ENCODE data around the gene PGAP1. TPM values are rescaled to one million over a fixed set of nuclear protein-coding genes. Genes with fewer than 3 reads are reported as not detected.
A peak's percentile ranks its signal among the peaks of the same experiment; 100 is the strongest.

Gene PGAP1
- total and polyA plus RNA-seq, 4 experiments from 2014 or later: 0.43 to 9.1 (median 4.5) TPM

GRCh38 chr2:196854629-196855028 is 71.9 kb downstream of the PGAP1 start:
- H3K36me3 ChIP-seq (ENCODE audit: insufficient read depth, low read length): no peaks in the 10 kb centered on the region
- Mint-ChIP-seq H3K36me3 (peaks cover 25 to 30% of the 10 kb centered on the region in 2 donors), H3K4me3 (no peak overlapping the region), H3K27ac (no peak overlapping the region), H3K27me3 (no peaks in the 10 kb centered on the region), H3K9me3 (peaks cover 0 to 18% (median 12%) of the 10 kb centered on the region in 8 donors), H3K4me1 (no peaks in the 10 kb centered on the region)
- no peaks in the 10 kb centered on the region for H3K4me1 ChIP-seq (ENCODE audit: insufficient read depth, low read length)
- no peak overlapping the region for H3K4me3 ChIP-seq (ENCODE audit: low read length in 2 of 2)
- POLR2A ChIA-PET (ENCODE audit: partially characterized antibody): interaction anchor here (0.6 kb wide), 1 partner anchor 645 kb away, joined by 3 read pairs; the partner anchor contains the start of gene HSPD1
- H3K9me3 ChIP-seq (ENCODE audit: control insufficient read depth in 1 of 2, low read length in 2 of 2): peaks cover 0 to 4% of the 10 kb centered on the region in 2 donors
- no peak overlapping the region for H3K27ac ChIP-seq (ENCODE audit: low read depth, low read length)
- CTCF ChIA-PET (ENCODE audit: partially characterized antibody): no interaction called here
- intact Hi-C loops (cut with micrococcal nuclease): no loop called here
- no peak for DNase-seq
- H3K27me3 ChIP-seq (ENCODE audit: insufficient read depth, low read length): no peaks in the 10 kb centered on the region

DNA sequence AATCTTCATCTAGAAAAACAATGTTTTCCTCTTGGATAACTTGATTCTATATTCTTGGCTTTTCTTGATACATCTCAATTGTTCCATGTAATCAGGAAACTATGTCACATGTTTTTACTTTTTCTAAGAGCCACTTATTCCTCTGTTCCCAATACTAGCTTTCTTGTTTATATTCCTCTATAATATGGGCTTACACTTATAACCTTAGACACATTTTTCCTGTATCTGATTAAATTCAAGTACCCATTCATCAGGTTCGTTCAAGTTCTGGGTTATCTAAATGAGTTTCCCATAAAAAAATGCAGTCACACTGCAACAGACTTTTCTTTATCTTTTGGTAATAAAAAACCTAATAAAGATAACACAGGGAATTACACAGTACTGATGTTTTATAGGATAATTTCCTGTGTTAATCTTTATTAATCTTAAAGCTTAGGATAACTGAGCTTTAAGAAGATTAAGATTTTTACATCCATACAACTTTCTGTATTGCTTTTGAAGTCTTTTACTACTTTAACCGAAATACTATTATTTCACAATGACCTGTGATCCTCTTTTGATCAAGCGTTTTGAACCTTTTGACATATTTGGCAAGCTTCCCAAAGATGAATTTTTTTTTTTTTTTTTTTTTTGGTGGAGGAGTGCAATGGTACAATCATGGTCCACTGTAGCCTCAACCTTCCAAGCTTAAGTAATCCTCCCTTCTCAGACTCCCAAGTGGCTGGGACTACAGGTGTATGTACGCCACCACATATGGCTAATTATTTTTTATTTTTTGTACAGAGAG is 73.0 kb downstream of the PGAP1 start:
- H3K27ac ChIP-seq (ENCODE audit: low read depth, low read length): no peak overlapping the region
- Mint-ChIP-seq H3K4me3 (no peak overlapping the region), H3K4me1 (no peaks in the 10 kb centered on the region), H3K9me3 (peaks cover 0 to 7% (median 2%) of the 10 kb centered on the region in 8 donors), H3K27me3 (no peaks in the 10 kb centered on the region), H3K36me3 (peaks cover 16 to 20% of the 10 kb centered on the region in 2 donors), H3K27ac (peak overlapping the region in 3 of 7 donors; percentile 8 to 69 (median 48))
- intact Hi-C loops (cut with micrococcal nuclease): no loop called here
- DNase-seq: no peak
- CTCF ChIA-PET (ENCODE audit: partially characterized antibody): interaction anchor here (0.7 kb wide), 1 partner anchor 31 kb away, joined by 3 read pairs; no protein-coding TSS in a partner anchor
- H3K27me3 ChIP-seq (ENCODE audit: insufficient read depth, low read length): no peaks in the 10 kb centered on the region
- POLR2A ChIA-PET (ENCODE audit: partially characterized antibody): no interaction called here
- H3K4me3 ChIP-seq (ENCODE audit: low read length in 2 of 2): no peak overlapping the region
- H3K9me3 ChIP-seq (ENCODE audit: control insufficient read depth in 1 of 2, low read length in 2 of 2): no peaks in the 10 kb centered on the region
- no peaks in the 10 kb centered on the region for H3K36me3 ChIP-seq (ENCODE audit: insufficient read depth, low read length)
- H3K4me1 ChIP-seq (ENCODE audit: insufficient read depth, low read length): no peaks in the 10 kb centered on the region

DNA sequence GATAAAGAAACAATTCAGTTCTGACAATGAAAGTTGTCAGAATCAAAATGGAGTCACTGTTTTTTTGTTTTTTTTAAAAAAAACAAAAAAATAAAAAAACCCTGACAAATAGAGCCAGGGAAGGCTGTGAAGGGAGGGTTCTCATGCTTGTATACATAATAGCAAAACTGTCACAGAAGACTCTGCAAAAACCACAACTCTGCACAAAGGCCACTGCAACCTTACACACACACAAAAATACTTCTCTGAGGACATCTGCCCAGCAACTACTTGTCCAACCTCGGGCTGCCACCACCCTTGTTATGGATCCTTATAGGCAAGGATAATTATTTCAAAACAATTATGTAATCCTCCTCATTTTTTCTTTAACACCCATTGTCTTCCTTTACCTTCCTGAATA is 75.4 kb downstream of the PGAP1 start:
- Histone ChIP-seq H3K4me1 (ENCODE audit: insufficient read depth, low read length) (no peaks in the 10 kb centered on the region), H3K36me3 (ENCODE audit: insufficient read depth, low read length) (no peaks in the 10 kb centered on the region), H3K4me3 (ENCODE audit: low read length in 2 of 2) (no peak overlapping the region), H3K9me3 (ENCODE audit: control insufficient read depth in 1 of 2, low read length in 2 of 2) (no peaks in the 10 kb centered on the region), H3K27me3 (ENCODE audit: insufficient read depth, low read length) (no peaks in the 10 kb centered on the region), H3K27ac (ENCODE audit: low read depth, low read length) (no peak overlapping the region)
- intact Hi-C loops (cut with micrococcal nuclease): no loop called here
- Mint-ChIP-seq H3K27ac (peak overlapping the region in 1 of 7 donors; percentile 53), H3K27me3 (no peaks in the 10 kb centered on the region), H3K4me3 (no peak overlapping the region), H3K36me3 (no peaks in the 10 kb centered on the region), H3K9me3 (peaks cover 0 to 2% (median 0%) of the 10 kb centered on the region in 8 donors), H3K4me1 (peaks cover 0 to 4% (median 2%) of the 10 kb centered on the region in 4 donors)
- DNase-seq: no peak
- POLR2A ChIA-PET (ENCODE audit: partially characterized antibody): no interaction called here
- CTCF ChIA-PET (ENCODE audit: partially characterized antibody): no interaction called here

- H3K27ac Mint-ChIP-seq: no peak overlapping the region
- DNase-seq: no peak
- H3K4me3 ChIP-seq (ENCODE audit: low read length in 2 of 2): no peak overlapping the region
- H3K27ac ChIP-seq (ENCODE audit: low read depth, low read length): no peak overlapping the region
- no peaks in the 10 kb centered on the region for H3K4me1 ChIP-seq (ENCODE audit: insufficient read depth, low read length)
- no peaks in the 10 kb centered on the region for H3K27me3 ChIP-seq (ENCODE audit: insufficient read depth, low read length)
- no peaks in the 10 kb centered on the region for H3K27me3 Mint-ChIP-seq
- no peaks in the 10 kb centered on the region for H3K9me3 ChIP-seq (ENCODE audit: control insufficient read depth in 1 of 2, low read length in 2 of 2)
- H3K36me3 Mint-ChIP-seq: peaks cover 6 to 7% of the 10 kb centered on the region in 2 donors
- peaks cover 0 to 5% (median 2%) of the 10 kb centered on the region in 4 donors for H3K4me1 Mint-ChIP-seq
- no peaks in the 10 kb centered on the region for H3K36me3 ChIP-seq (ENCODE audit: insufficient read depth, low read length)
- CTCF ChIA-PET (ENCODE audit: partially characterized antibody): no interaction called here
- peaks cover 0 to 2% (median 0%) of the 10 kb centered on the region in 8 donors for H3K9me3 Mint-ChIP-seq
- H3K4me3 Mint-ChIP-seq: no peak overlapping the region
- POLR2A ChIA-PET (ENCODE audit: partially characterized antibody): no interaction called here
- intact Hi-C loops (cut with micrococcal nuclease): no loop called here
Measured at GRCh38 chr2:196849895-196850294, 76.6 kb downstream of the PGAP1 start.

DNA sequence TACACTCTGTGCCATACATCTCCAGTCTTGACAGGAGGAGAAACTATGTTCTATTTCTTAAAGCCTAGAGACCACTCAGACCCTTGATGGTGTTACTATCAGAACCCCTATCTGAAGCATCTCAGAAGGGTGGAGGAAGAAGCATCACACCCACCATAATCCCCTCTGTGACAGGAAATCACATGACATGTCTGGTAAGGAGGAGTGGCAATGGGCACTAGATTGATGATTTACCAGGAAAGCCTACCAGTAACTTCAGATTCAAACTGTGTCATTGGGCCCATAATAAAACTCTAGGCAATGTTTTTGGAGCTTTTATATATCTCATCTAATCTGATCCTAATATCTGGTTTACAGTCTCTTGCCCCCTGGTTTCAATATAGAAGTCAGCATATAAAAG is 80.2 kb downstream of the PGAP1 start:
- H3K36me3 ChIP-seq (ENCODE audit: insufficient read depth, low read length): no peaks in the 10 kb centered on the region
- no peaks in the 10 kb centered on the region for H3K27me3 ChIP-seq (ENCODE audit: insufficient read depth, low read length)
- no peak for DNase-seq
- Mint-ChIP-seq H3K4me1 (peaks cover 0 to 5% (median 2%) of the 10 kb centered on the region in 4 donors), H3K36me3 (peaks cover 13 to 14% of the 10 kb centered on the region in 2 donors), H3K27ac (peak overlapping the region in 2 of 7 donors; percentile 15 to 70), H3K9me3 (peaks cover 0 to 2% (median 0%) of the 10 kb centered on the region in 8 donors), H3K27me3 (no peaks in the 10 kb centered on the region), H3K4me3 (no peak overlapping the region)
- POLR2A ChIA-PET (ENCODE audit: partially characterized antibody): no interaction called here
- no peaks in the 10 kb centered on the region for H3K9me3 ChIP-seq (ENCODE audit: control insufficient read depth in 1 of 2, low read length in 2 of 2)
- no peaks in the 10 kb centered on the region for H3K4me1 ChIP-seq (ENCODE audit: insufficient read depth, low read length)
- H3K27ac ChIP-seq (ENCODE audit: low read depth, low read length): no peak overlapping the region
- CTCF ChIA-PET (ENCODE audit: partially characterized antibody): no interaction called here
- intact Hi-C loops (cut with micrococcal nuclease): no loop called here
- H3K4me3 ChIP-seq (ENCODE audit: low read length in 2 of 2): no peak overlapping the region

- intact Hi-C loops (cut with micrococcal nuclease): no loop called here
- Mint-ChIP-seq H3K27me3 (no peaks in the 10 kb centered on the region), H3K9me3 (peaks cover 0 to 2% (median 0%) of the 10 kb centered on the region in 8 donors), H3K4me3 (no peak overlapping the region), H3K4me1 (peaks cover 0 to 5% (median 2%) of the 10 kb centered on the region in 4 donors), H3K36me3 (peaks cover 19 to 20% of the 10 kb centered on the region in 2 donors), H3K27ac (no peak overlapping the region)
- no peaks in the 10 kb centered on the region for H3K27me3 ChIP-seq (ENCODE audit: insufficient read depth, low read length)
- no peak overlapping the region for H3K4me3 ChIP-seq (ENCODE audit: low read length in 2 of 2)
- CTCF ChIA-PET (ENCODE audit: partially characterized antibody): no interaction called here
- POLR2A ChIA-PET (ENCODE audit: partially characterized antibody): no interaction called here
- no peaks in the 10 kb centered on the region for H3K36me3 ChIP-seq (ENCODE audit: insufficient read depth, low read length)
- no peaks in the 10 kb centered on the region for H3K9me3 ChIP-seq (ENCODE audit: control insufficient read depth in 1 of 2, low read length in 2 of 2)
- no peak for DNase-seq
- no peaks in the 10 kb centered on the region for H3K4me1 ChIP-seq (ENCODE audit: insufficient read depth, low read length)
- H3K27ac ChIP-seq (ENCODE audit: low read depth, low read length): no peak overlapping the region
Measured at GRCh38 chr2:196845371-196845770, 81.1 kb downstream of the PGAP1 start.

DNA sequence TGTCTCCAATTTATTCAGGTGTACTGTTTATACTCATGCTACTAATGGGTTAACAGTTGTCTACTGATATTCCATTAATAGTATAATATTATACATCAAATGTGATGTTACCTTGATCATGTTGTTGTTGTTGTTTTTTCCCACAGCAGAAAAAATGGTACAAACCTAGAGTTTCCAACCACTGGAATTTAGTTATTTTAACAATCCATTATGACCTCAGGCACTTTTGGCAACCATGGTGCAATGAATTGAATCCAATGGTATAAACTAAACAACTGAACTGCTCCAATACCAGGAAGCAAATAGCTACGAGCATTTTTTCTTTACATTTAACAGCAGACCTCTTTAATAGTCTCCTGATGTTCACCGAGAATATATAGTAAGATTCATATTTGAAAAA is 86.3 kb downstream of the PGAP1 start:
- CTCF ChIA-PET (ENCODE audit: partially characterized antibody): no interaction called here
- POLR2A ChIA-PET (ENCODE audit: partially characterized antibody): no interaction called here
- H3K4me1 Mint-ChIP-seq: no peaks in the 10 kb centered on the region

More for the DNA sequence above, 86.3 kb downstream of the PGAP1 start:
- Mint-ChIP-seq H3K9me3 (no peaks in the 10 kb centered on the region), H3K4me3 (no peak overlapping the region), H3K27ac (no peak overlapping the region), H3K36me3 (peaks cover 23 to 28% of the 10 kb centered on the region in 2 donors), H3K27me3 (no peaks in the 10 kb centered on the region)
- intact Hi-C loops (cut with micrococcal nuclease): no loop called here
- Histone ChIP-seq H3K27ac (ENCODE audit: low read depth, low read length) (no peak overlapping the region), H3K4me1 (ENCODE audit: insufficient read depth, low read length) (no peaks in the 10 kb centered on the region), H3K36me3 (ENCODE audit: insufficient read depth, low read length) (peaks cover 4% of the 10 kb centered on the region), H3K9me3 (ENCODE audit: control insufficient read depth in 1 of 2, low read length in 2 of 2) (no peaks in the 10 kb centered on the region), H3K4me3 (ENCODE audit: low read length in 2 of 2) (no peak overlapping the region), H3K27me3 (ENCODE audit: insufficient read depth, low read length) (no peaks in the 10 kb centered on the region)
- DNase-seq: no peak

All from CD4-positive, alpha-beta memory T cell (primary cell).